ENCODE measurements around the gene TMEM151B.

Gene TMEM151B

GRCh38 chr6:44251576-44252524 is 18.4 kb upstream of the TMEM151B start:
- Histone ChIP-seq H3K9me3 (no peaks in the 10 kb centered on the region), H3K27ac (no peak overlapping the region), H3K4me3 (no peak overlapping the region), H3K4me1 (peaks cover 0 to 40% (median 35%) of the 10 kb centered on the region in 4 donors), H3K36me3 (peaks cover 61 to 71% (median 70%) of the 10 kb centered on the region in 3 donors), H3K27me3 (no peaks in the 10 kb centered on the region)
- no peak for TF ChIP-seq CTCF (IDR thresholded peaks at IDR 0.05)
- DNase-seq = no peak
- intact Hi-C loops (cut with DNase I; ENCODE audit: low total_unique reads) = no loop called here

GRCh38 chr6:44253307-44254101 is 16.7 kb upstream of the TMEM151B start:
- no peak for DNase-seq

GRCh38 chr6:44254191-44255104 is 15.8 kb upstream of the TMEM151B start:
- no peak overlapping the region for H3K4me3 ChIP-seq
- no peaks in the 10 kb centered on the region for H3K9me3 ChIP-seq
- H3K27me3 ChIP-seq = no peaks in the 10 kb centered on the region
- intact Hi-C loops (cut with DNase I; ENCODE audit: low total_unique reads) = loop anchor here (5.0 kb wide), 1 partner anchor 82 kb away; no protein-coding TSS in a partner anchor
- DNase-seq = no peak
- H3K36me3 ChIP-seq = peaks cover 55 to 65% (median 61%) of the 10 kb centered on the region in 3 donors
- TF ChIP-seq CTCF (IDR thresholded peaks at IDR 0.05) = no peak
- no peak overlapping the region for H3K27ac ChIP-seq
- H3K4me1 ChIP-seq = peaks cover 0 to 35% (median 27%) of the 10 kb centered on the region in 4 donors

More at GRCh38 chr6:44253307-44254101, 16.7 kb upstream of the TMEM151B start:
- Histone ChIP-seq H3K27ac (no peak overlapping the region), H3K4me3 (no peak overlapping the region), H3K4me1 (peaks cover 0 to 43% (median 36%) of the 10 kb centered on the region in 4 donors), H3K36me3 (peaks cover 61 to 71% (median 70%) of the 10 kb centered on the region in 3 donors), H3K27me3 (no peaks in the 10 kb centered on the region), H3K9me3 (no peaks in the 10 kb centered on the region)
- TF ChIP-seq CTCF (IDR thresholded peaks at IDR 0.05) = peak in 1 of 2 experiments; percentile 29
- intact Hi-C loops (cut with DNase I; ENCODE audit: low total_unique reads) = no loop called here

- no peak for DNase-seq
- TF ChIP-seq CTCF (IDR thresholded peaks at IDR 0.05) = no peak
- Histone ChIP-seq H3K9me3 (no peaks in the 10 kb centered on the region), H3K27ac (no peak overlapping the region), H3K4me1 (peaks cover 0 to 30% (median 21%) of the 10 kb centered on the region in 4 donors), H3K4me3 (no peak overlapping the region), H3K36me3 (peaks cover 47 to 65% (median 57%) of the 10 kb centered on the region in 3 donors), H3K27me3 (no peaks in the 10 kb centered on the region)
- intact Hi-C loops (cut with DNase I; ENCODE audit: low total_unique reads) = loop anchor here (5.0 kb wide), 1 partner anchor 83 kb away; no protein-coding TSS in a partner anchor
Measured at GRCh38 chr6:44255105-44255808, 15.0 kb upstream of the TMEM151B start.

Measured in tibial artery (tissue), 4 donors.